ENCODE measurements around the gene ACTR5. TPM values are rescaled to one million over a fixed set of nuclear protein-coding genes. Genes with fewer than 3 reads are reported as not detected.

Gene ACTR5
- total RNA-seq, 1 donor from 2014 or later: 10.1 TPM

DNA sequence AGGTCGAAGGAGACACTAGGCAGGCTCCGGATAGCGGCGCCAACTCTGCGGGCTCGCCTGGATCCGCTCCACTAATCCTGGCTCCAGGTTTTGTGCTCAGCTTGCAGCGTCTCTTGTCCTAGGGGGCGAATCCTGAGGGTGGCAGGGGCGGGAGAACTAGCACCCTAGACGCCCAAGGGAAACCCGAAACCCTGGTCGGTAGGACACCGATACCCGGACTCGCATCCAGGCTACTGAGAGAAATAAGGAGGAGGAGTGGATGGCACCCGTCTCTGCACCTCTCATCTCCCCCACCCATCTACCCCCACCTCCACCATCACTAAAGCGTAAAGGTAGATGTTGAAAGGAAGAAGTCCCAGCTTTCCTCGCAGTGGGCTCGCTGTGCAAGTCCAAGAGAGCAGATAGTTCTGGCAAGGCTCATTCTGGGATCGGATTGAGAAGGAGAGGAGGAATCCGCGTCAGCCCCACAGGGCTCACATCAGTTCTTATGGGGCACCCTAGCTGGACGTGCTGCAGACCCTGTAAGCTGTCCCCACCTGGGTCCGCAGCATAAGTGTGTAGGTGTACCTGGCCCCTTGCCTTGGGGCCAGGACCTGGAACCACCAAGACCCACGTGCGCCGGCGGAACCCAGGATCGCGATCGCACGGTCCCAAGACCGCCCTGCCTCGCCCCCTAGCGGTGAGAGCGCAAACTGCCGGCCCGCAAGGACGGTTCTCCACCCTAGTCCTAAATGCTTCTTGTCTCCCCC lies 17.1 kb upstream of the ACTR5 start:
- peak; percentile 89 for DNase-seq
- no peaks in the 10 kb centered on the region for H3K36me3 Mint-ChIP-seq (ENCODE audit: unreplicated experiment)
- peaks cover 20% of the 10 kb centered on the region for H3K9me3 Mint-ChIP-seq (ENCODE audit: unreplicated experiment)
- H3K4me1 Mint-ChIP-seq (ENCODE audit: low read depth, unreplicated experiment): peaks cover 25% of the 10 kb centered on the region
- no peak overlapping the region for H3K27ac Mint-ChIP-seq (ENCODE audit: unreplicated experiment)
- TF ChIP-seq CTCF (IDR thresholded peaks at IDR 0.05; ENCODE audit: partially characterized antibody, unreplicated experiment): peak; percentile 100
- H3K4me3 Mint-ChIP-seq (ENCODE audit: unreplicated experiment): peak overlapping the region; percentile 88
- peaks cover 38% of the 10 kb centered on the region for H3K27me3 Mint-ChIP-seq (ENCODE audit: unreplicated experiment)

DNA sequence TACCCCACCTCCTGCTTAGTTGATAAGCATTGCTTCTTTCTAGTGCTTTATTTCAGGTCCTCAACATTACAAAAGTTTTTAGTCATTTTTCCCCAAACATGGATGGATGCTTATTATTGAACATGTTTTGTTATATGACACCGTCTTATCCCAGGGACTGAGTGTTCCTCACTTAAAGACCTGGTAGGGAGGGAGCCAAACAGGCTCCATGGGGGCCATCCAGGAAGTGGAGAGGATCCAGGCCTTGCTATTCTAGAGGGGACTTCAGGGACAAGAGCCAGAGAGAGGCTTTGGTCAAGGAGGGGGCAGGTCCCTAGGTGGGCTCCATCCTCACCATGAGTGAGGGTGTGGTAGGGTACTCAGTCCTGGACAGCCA lies 16.5 kb upstream of the ACTR5 start:
- TF ChIP-seq CTCF (IDR thresholded peaks at IDR 0.05; ENCODE audit: partially characterized antibody, unreplicated experiment): peak; percentile 65

DNA sequence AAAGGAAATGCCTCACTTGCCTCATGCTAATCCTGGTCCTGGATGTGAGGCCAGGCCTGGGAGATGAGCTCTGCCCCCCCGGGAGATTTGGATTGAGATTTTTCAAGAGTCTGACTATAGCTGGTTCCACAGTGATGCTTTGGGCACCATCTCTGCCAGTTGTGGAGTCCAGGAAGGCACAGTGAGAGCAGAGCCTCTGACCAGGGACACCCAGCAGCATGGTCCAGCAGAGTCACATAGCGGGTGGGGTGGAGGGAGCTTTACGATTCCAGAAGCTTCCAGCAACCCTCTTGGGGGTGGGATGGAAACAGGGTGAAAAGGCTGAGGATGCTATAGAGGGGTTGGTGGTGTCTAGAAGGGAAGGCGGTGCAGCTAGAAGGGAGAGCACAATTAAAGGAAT lies 15.3 kb upstream of the ACTR5 start:
- TF ChIP-seq CTCF (IDR thresholded peaks at IDR 0.05; ENCODE audit: partially characterized antibody, unreplicated experiment): no peak

More for the DNA sequence above, 16.5 kb upstream of the ACTR5 start:
- Mint-ChIP-seq H3K4me1 (ENCODE audit: low read depth, unreplicated experiment) (peaks cover 22% of the 10 kb centered on the region), H3K9me3 (ENCODE audit: unreplicated experiment) (peaks cover 17% of the 10 kb centered on the region), H3K4me3 (ENCODE audit: unreplicated experiment) (peak overlapping the region; percentile 88), H3K27ac (ENCODE audit: unreplicated experiment) (no peak overlapping the region), H3K27me3 (ENCODE audit: unreplicated experiment) (peaks cover 34% of the 10 kb centered on the region), H3K36me3 (ENCODE audit: unreplicated experiment) (no peaks in the 10 kb centered on the region)
- no peak for DNase-seq

GRCh38 chr20:38735172-38735571 lies 13.1 kb upstream of the ACTR5 start:
- H3K4me1 Mint-ChIP-seq (ENCODE audit: low read depth, unreplicated experiment): peaks cover 6% of the 10 kb centered on the region
- TF ChIP-seq CTCF (IDR thresholded peaks at IDR 0.05; ENCODE audit: partially characterized antibody, unreplicated experiment): no peak
- no peaks in the 10 kb centered on the region for H3K36me3 Mint-ChIP-seq (ENCODE audit: unreplicated experiment)
- DNase-seq: no peak
- peaks cover 2% of the 10 kb centered on the region for H3K9me3 Mint-ChIP-seq (ENCODE audit: unreplicated experiment)
- H3K4me3 Mint-ChIP-seq (ENCODE audit: unreplicated experiment): no peak overlapping the region
- H3K27ac Mint-ChIP-seq (ENCODE audit: unreplicated experiment): no peak overlapping the region
- peaks cover 16% of the 10 kb centered on the region for H3K27me3 Mint-ChIP-seq (ENCODE audit: unreplicated experiment)

More for the DNA sequence above, 15.3 kb upstream of the ACTR5 start:
- H3K9me3 Mint-ChIP-seq (ENCODE audit: unreplicated experiment): peaks cover 10% of the 10 kb centered on the region
- no peaks in the 10 kb centered on the region for H3K36me3 Mint-ChIP-seq (ENCODE audit: unreplicated experiment)
- DNase-seq: no peak
- H3K4me1 Mint-ChIP-seq (ENCODE audit: low read depth, unreplicated experiment): peaks cover 20% of the 10 kb centered on the region
- H3K27ac Mint-ChIP-seq (ENCODE audit: unreplicated experiment): no peak overlapping the region
- H3K27me3 Mint-ChIP-seq (ENCODE audit: unreplicated experiment): peaks cover 30% of the 10 kb centered on the region
- no peak overlapping the region for H3K4me3 Mint-ChIP-seq (ENCODE audit: unreplicated experiment)

DNA sequence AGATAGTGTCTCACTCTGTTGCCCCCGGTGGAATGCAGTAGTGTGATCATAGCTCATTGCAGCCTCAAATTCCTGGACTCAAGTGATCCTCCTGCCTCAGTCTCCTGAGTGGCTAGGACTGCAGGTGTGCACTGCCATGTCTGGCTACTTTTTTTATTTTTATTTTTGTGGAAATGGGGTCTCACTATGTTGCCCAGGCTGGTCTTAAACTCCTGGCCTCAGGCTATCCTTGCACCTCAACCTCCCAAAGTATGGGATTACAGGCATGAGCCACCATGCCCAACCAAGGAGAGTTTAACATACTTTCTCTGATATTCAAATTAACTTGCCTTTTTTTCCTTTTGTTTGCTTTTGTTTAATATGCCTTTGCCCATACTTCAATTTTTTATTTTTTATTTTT lies 10.4 kb upstream of the ACTR5 start:
- H3K36me3 Mint-ChIP-seq (ENCODE audit: unreplicated experiment): no peaks in the 10 kb centered on the region
- no peak overlapping the region for H3K27ac Mint-ChIP-seq (ENCODE audit: unreplicated experiment)
- DNase-seq: no peak
- no peak overlapping the region for H3K4me3 Mint-ChIP-seq (ENCODE audit: unreplicated experiment)
- no peaks in the 10 kb centered on the region for H3K4me1 Mint-ChIP-seq (ENCODE audit: low read depth, unreplicated experiment)
- peaks cover 12% of the 10 kb centered on the region for H3K27me3 Mint-ChIP-seq (ENCODE audit: unreplicated experiment)
- no peaks in the 10 kb centered on the region for H3K9me3 Mint-ChIP-seq (ENCODE audit: unreplicated experiment)
- TF ChIP-seq CTCF (IDR thresholded peaks at IDR 0.05; ENCODE audit: partially characterized antibody, unreplicated experiment): no peak
